ENCODE measurements around the gene SEPSECS. TPM values are rescaled to one million over a fixed set of nuclear protein-coding genes. Genes with fewer than 3 reads are reported as not detected.

Gene SEPSECS
- total RNA-seq, 1 experiment from 2014 or later = 4.2 TPM

GRCh38 chr4:25076625-25077398 is 83.4 kb downstream of the SEPSECS start:
- Histone ChIP-seq H3K4me2 (ENCODE audit: insufficient read depth, insufficient read length, low read length) (no peak overlapping the region), H3K9ac (ENCODE audit: extremely low read depth, insufficient read length, low read length) (no peak overlapping the region)

More at GRCh38 chr4:25076625-25077398, 83.4 kb downstream of the SEPSECS start:
- H3K9me3 Mint-ChIP-seq = peaks cover 19 to 25% of the 10 kb centered on the region in 2 experiments
- Histone ChIP-seq H3K27me3 (ENCODE audit: insufficient read depth, low read length) (no peaks in the 10 kb centered on the region), H3K4me1 (ENCODE audit: insufficient read depth, low read length) (0 out of 2 replicates have a peak, but pooled peaks cover 2% of the 10 kb centered on the region), H4K20me1 (ENCODE audit: control insufficient read depth, insufficient read depth, insufficient read length) (no peaks in the 10 kb centered on the region), H4K8ac (replicated peaks; ENCODE audit: insufficient read length, low read depth, low read length) (no peak overlapping the region), H2BK20ac (ENCODE audit: low read depth, low read length, poor library complexity, severe bottlenecking) (no peak overlapping the region), H3K79me2 (ENCODE audit: insufficient read depth, low read length) (no peaks in the 10 kb centered on the region), H4K5ac (ENCODE audit: insufficient read length, low read depth, low read length) (no peak overlapping the region), H3K79me1 (ENCODE audit: insufficient read depth, low read depth, low read length, poor library complexity, severe bottlenecking) (no peaks in the 10 kb centered on the region), H3K9me3 (ENCODE audit: control insufficient read depth, low read depth, low read length) (no peaks in the 10 kb centered on the region), H2BK15ac (ENCODE audit: low read depth, low read length) (no peak overlapping the region), H4K91ac (ENCODE audit: insufficient read length, low read depth, low read length) (no peak overlapping the region), H3T11ph (ENCODE audit: low read length) (no peak overlapping the region), H2BK120ac (ENCODE audit: low read depth, low read length, poor library complexity, severe bottlenecking) (no peak overlapping the region), H3K18ac (ENCODE audit: insufficient read length, low read depth, low read length) (no peak overlapping the region), H3K23ac (ENCODE audit: insufficient read length, low read depth, low read length) (no peak overlapping the region), H2BK5ac (ENCODE audit: insufficient read length, low read length) (no peak overlapping the region), H3K4ac (ENCODE audit: low read depth, low read length) (no peak overlapping the region), H3K23me2 (ENCODE audit: insufficient read length, low read depth, low read length, poor library complexity, severe bottlenecking) (no peaks in the 10 kb centered on the region), H2AK5ac (ENCODE audit: insufficient read length, low read length) (no peak overlapping the region), H2BK12ac (ENCODE audit: insufficient read length, low read depth, low read length) (no peak overlapping the region), H3K27ac (ENCODE audit: insufficient read length, low read depth, low read length) (no peak overlapping the region), H3K14ac (ENCODE audit: insufficient read depth, low read length) (no peak overlapping the region), H2AFZ (ENCODE audit: low read length) (no peak overlapping the region), H3K56ac (ENCODE audit: insufficient read length, low read depth, low read length) (no peak overlapping the region)
- peaks cover 30 to 40% of the 10 kb centered on the region in 2 experiments for H3K4me1 Mint-ChIP-seq
- no peak overlapping the region for H3K4me3 Mint-ChIP-seq
- H3K36me3 Mint-ChIP-seq (ENCODE audit: insufficient read depth in 1 of 3, low read depth in 3 of 3) = peaks cover 3 to 28% (median 11%) of the 10 kb centered on the region in 3 experiments
- WGBS (ENCODE audit: extremely low coverage, insufficient read length, low lambda C conversion rate) = no CpG with 5 or more reads among the region's 3 CpGs
- H3K27ac Mint-ChIP-seq = no peak overlapping the region; a peak in 1 of 7 replicates
- DNase-seq = no peak
- peaks cover 10% of the 10 kb centered on the region for H3K27me3 Mint-ChIP-seq (ENCODE audit: low read depth)
- TF ChIP-seq CTCF (conservative IDR thresholded peaks at IDR 0.05) = no peak
